GM19324 (cell line): ENCODE results near the gene TRIM64C.
"Not testable (repeated sequence)": the region's sequence is repeated elsewhere in the genome, so short reads cannot be mapped to it uniquely, and the experiment has no call there.

Source experiments
- ATAC-seq: cut with Tn5 transposase; IDR thresholded peaks from one replicate; pipeline ENCODE4 v1.9.1; 2021; ENCODE audit warnings: mild to moderate bottlenecking, moderate library complexity; ENCODE audit not compliant: unreplicated experiment, low FRiP score

Gene TRIM64C, protein sequence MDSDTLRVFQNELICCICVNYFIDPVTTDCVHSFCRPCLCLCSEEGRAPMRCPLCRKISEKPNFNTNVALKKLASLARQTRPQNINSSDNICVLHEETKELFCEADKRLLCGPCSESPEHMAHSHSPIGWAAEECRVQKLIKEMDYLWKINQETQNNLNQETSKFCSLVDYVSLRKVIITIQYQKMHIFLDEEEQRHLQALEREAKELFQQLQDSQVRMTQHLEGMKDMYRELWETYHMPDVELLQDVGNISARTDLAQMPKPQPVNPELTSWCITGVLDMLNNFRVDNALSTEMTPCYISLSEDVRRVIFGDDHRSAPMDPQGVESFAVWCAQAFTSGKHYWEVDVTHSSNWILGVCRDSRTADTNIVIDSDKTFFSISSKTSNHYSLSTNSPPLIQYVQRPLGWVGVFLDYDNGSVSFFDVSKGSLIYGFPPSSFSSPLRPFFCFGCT

DNA sequence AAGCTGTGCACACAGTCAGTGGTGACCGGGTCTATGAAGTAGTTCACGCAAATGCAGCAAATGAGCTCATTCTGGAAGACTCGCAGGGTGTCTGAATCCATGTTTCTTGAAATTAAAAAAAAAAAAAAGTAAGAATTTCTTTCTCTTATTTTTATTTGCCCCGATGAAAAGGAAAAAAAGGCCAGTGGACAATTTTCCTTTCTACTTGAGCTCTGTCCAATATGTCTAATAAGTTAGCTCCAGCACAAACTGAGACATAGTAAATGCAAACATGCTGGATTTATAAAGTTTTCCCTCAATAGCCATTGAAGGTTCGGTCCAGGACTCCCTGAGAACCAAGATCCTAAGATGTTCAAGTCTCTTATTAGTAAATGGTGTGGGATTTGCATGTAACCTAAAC, at the start of gene TRIM64C:
TSS of gene TRIM64C (minus strand) at position 101 of the 400 bp plus-strand sequence. CDS start at position 101, 0 bp downstream.
- ATAC-seq = not testable (repeated sequence)

DNA sequence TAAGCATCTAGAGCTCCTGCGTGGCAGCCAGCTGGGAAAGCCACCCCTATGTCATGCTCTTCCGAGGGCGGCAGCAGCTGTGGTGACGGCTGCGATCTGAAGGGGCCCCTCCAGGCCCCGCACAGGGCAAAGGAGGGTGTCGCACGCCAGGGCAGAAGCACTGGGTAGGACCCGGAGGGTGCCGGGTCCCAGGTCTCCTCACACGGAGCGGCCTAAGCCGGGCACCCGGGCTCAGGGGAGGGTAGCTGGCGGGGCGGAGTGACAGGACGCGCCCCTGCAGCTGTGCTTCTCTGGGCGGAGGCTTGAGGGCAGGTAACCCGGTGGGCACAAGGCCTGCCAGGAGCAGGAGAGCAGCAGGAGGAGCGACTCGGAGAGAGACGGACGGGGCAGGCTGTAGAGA, 43.4 kb upstream of the TRIM64C start:
- not testable (repeated sequence) for ATAC-seq

DNA sequence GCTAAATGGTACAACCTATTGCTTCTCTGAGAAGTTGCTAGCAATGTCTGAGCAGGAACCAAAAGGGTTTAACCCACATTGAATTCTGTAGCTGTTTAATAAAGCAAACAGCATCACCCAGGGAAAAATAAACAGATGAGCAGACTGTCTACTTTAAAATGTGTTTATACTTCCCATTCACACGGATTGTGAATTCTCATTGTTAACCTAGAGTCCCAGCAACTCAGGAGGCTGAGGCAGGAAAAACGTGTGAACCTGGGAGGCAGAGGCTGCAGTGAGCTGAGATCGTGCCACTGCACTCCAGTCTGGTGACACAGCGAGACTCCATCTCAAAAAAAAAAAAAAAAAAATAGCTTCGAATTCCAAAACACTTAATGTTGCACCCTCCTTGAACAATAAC, 11.0 kb upstream of the TRIM64C start:
- not testable (repeated sequence) for ATAC-seq

DNA sequence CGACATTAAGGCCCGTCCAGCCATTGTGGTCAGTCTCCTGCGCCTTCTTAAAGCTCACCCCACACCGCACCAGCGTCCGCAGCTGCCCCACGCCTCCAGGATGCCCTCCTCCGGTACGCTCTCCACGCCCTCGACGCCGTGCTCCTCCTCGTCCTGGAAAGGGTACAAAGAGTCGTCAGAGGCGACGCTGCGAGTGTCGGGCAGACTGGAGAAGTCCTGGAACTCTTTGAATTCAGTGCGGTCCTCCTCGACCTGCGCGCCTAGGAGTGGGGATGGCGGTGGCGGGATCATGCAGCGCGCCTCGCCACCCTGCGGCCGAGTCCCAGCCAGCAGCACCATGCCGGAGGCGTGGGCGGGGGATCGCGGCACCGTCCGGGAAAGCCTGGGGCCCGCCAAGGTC, 9.1 kb downstream of the TRIM64C start:
- ATAC-seq = not testable (repeated sequence)

DNA sequence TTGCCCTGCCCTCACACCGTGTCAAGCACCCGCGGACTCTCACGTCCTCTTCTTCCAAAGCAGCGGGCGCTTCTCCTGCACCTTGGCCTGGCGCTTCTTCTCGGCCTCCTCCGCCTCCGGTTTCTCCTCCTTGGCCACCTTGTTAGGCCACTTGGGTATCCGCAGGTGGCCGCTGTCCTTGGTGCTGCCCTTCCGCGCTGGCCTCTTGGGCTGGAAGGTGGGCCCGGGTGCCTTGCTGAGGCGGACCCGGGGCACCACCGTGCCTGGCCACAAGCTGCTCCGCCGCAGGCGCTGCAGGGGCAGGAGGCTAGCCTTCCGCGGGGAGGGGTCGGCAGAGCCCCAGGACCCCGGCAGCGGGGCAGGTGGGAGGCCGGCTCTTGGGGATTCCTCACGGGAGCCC, 10.7 kb downstream of the TRIM64C start:
- not testable (repeated sequence) for ATAC-seq

DNA sequence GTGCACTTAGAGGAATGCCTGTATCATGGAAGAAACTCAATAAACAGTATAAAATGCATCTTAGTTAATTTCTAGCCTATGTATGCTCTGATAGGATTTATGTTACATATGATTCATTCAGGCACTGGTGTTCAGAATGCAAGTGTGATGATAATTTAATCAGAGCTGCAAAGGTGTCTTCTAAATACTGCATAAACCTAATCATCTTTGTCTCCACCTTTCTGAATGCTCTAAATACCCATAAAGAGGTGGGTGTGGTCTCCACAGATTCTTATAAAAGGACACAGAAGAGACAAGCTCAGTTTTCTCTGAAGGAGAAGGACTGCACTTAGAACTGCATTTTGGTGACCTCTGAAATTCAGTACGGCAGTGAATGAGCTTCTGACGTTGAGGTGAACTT, 30.4 kb downstream of the TRIM64C start, which contains the start of gene TRIM49B:
TSS of gene TRIM49B (plus strand) at position 301 of the 400 bp plus-strand sequence. CDS start 2,777 bp downstream, outside the sequence.
- ATAC-seq = not testable (repeated sequence)
